ENCODE results near the gene MAPRE2.

MAPRE2 gene

DNA sequence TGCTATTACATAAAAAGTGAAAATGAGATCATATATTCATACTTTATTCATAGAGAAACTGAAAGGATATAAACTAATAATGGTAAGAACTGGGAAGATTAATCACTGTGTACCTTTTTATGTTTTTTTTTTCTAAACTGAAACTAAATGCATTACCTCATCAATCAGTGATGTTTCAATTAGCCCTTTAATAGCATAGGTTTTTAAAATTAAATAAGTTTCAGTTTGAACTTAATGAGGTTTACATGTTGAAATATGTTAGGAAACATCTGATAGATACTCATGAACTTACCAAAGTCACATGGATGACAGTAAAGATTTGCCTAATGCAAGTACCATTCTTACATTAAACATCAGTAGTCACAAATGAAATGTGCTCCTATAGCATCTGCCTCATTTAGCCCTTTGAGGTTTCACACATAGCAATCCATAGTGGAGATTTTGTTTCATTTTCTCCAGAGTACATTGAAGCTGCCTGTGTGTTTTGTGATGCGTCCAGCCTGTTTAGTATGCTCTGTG is 8.9 kb downstream of the MAPRE2 start:
- Histone ChIP-seq H3K4me1 (ENCODE audit: control insufficient read depth, insufficient read depth, low read length) (peaks cover 27% of the 10 kb centered on the region), H3K27me3 (replicated peaks; ENCODE audit: control insufficient read depth, insufficient read depth, low read length) (no peaks in the 10 kb centered on the region), H3K9me3 (ENCODE audit: control insufficient read depth, low read length) (no peaks in the 10 kb centered on the region), H3K4me3 (ENCODE audit: low read length) (no peak overlapping the region), H3K9ac (ENCODE audit: low read length) (no peak overlapping the region), H3K36me3 (ENCODE audit: control insufficient read depth, insufficient read depth, low read length, severe bottlenecking) (no peaks in the 10 kb centered on the region)
- DNase-seq (ENCODE audit: low read depth), result no peak

DNA sequence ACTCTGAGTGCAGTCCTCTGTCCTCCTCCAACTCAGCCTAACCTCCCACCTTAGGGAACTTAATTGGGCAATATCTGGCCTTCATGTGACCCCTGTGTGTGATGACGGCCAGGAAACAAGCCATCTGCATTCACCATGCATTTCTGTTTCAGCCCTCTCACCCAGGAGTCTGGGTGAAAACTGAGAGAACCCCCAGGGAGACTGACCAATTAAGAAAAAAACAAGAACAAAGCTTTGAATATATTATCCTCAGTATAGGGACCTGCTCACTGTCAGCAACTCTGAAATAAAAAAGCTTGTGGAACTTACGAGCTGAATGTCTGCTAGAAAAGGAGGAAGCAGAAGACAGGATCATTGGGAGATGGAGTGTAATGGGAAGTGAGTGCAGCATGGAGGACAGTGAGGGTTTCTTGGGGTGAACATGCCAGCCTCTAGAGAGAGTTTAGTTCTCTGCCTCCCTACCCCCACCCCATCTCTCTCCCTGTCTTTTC is 9.5 kb downstream of the MAPRE2 start:
- H3K4me3 ChIP-seq (ENCODE audit: low read length), result no peak overlapping the region
- H3K9ac ChIP-seq (ENCODE audit: low read length), result no peak overlapping the region
- no peaks in the 10 kb centered on the region for H3K36me3 ChIP-seq (ENCODE audit: control insufficient read depth, insufficient read depth, low read length, severe bottlenecking)
- no peaks in the 10 kb centered on the region for H3K9me3 ChIP-seq (ENCODE audit: control insufficient read depth, low read length)
- DNase-seq (ENCODE audit: low read depth), result no peak
- peaks cover 21% of the 10 kb centered on the region for H3K4me1 ChIP-seq (ENCODE audit: control insufficient read depth, insufficient read depth, low read length)
- no peaks in the 10 kb centered on the region for H3K27me3 ChIP-seq (replicated peaks; ENCODE audit: control insufficient read depth, insufficient read depth, low read length)

DNA sequence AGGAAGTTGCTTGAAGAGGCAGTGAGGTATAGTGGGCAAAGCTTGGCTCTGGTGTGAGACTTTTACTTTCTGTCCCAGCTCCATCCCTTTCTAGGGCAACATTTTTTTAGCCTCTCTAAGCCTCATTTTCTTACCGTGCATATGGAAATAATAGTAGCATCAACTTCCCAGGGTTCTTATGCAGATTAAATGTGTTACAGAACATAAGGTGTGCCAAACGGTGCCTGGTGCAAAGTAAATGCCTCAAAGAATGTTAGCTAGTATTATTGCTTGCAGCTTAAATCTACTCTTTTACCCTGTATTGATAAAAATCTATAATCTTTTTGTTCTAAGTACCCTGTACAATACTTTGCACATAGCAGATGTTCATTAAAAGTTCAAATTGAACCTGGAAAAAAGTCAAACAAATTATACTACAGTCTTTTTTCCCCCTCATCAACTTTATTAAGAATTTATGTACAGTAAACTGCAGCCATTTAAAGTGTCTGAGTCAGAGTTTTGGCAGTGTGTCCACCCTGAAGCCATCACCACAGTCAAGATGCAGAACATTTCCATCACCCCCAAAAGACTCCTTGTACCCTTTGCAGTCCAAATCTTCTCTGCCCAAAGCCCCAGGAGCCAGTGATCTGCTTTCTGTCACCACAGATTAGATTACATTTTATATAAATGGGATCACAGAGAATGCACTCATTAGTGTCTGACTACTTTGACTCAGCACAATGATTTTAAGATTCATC is 10.6 kb downstream of the MAPRE2 start:
- Histone ChIP-seq H3K4me3 (ENCODE audit: low read length) (no peak overlapping the region), H3K9ac (ENCODE audit: low read length) (no peak overlapping the region), H3K27me3 (replicated peaks; ENCODE audit: control insufficient read depth, insufficient read depth, low read length) (no peaks in the 10 kb centered on the region), H3K4me1 (ENCODE audit: control insufficient read depth, insufficient read depth, low read length) (peaks cover 16% of the 10 kb centered on the region), H3K9me3 (ENCODE audit: control insufficient read depth, low read length) (no peaks in the 10 kb centered on the region), H3K36me3 (ENCODE audit: control insufficient read depth, insufficient read depth, low read length, severe bottlenecking) (no peaks in the 10 kb centered on the region)
- no peak for DNase-seq (ENCODE audit: low read depth)

DNA sequence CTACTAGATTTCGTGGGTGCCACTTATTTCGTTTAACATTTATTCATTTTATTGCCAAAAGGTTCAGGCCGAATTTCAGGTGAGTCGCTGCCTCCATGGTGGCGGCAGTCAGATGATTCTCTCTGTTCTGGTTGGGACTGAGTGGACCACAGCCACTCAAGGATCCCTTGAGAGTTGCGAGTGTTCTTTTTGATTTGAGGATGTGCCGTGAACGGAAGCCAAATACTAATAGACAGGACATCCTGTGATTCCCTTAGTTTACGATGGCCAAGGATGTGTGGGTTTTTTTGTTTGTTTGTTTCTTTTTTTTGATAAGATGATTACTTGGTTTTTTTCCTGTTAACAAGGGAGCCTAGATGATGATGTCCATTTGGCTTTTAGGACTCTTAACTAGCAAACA is 13.2 kb downstream of the MAPRE2 start:
- no peak for DNase-seq (ENCODE audit: low read depth)
- Histone ChIP-seq H3K9me3 (ENCODE audit: control insufficient read depth, low read length) (no peaks in the 10 kb centered on the region), H3K27me3 (replicated peaks; ENCODE audit: control insufficient read depth, insufficient read depth, low read length) (no peaks in the 10 kb centered on the region), H3K4me3 (ENCODE audit: low read length) (no peak overlapping the region), H3K4me1 (ENCODE audit: control insufficient read depth, insufficient read depth, low read length) (peaks cover 16% of the 10 kb centered on the region), H3K36me3 (ENCODE audit: control insufficient read depth, insufficient read depth, low read length, severe bottlenecking) (no peaks in the 10 kb centered on the region), H3K9ac (ENCODE audit: low read length) (no peak overlapping the region)

DNA sequence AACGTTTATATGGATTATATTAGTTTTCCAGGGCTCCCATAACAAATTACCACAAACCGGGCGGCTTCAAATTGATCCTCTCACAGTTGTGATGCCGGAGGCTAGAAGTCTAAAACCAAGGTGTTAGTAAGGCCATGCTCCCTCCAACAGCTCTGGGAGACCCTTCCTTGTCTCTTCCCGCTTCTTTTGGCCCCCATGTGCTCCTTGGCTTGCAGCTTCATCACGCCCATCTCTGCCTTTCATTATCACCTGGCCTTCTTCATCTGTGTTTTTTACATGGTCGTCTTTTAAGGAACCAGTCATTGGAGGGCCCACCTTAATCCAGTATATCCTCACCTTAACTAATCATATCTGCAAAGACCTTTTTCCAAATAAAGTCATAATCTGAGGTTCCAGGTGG is 13.9 kb downstream of the MAPRE2 start:
- peaks cover 11% of the 10 kb centered on the region for H3K4me1 ChIP-seq (ENCODE audit: control insufficient read depth, insufficient read depth, low read length)
- no peak overlapping the region for H3K9ac ChIP-seq (ENCODE audit: low read length)
- H3K9me3 ChIP-seq (ENCODE audit: control insufficient read depth, low read length), result no peaks in the 10 kb centered on the region
- no peaks in the 10 kb centered on the region for H3K36me3 ChIP-seq (ENCODE audit: control insufficient read depth, insufficient read depth, low read length, severe bottlenecking)
- no peaks in the 10 kb centered on the region for H3K27me3 ChIP-seq (replicated peaks; ENCODE audit: control insufficient read depth, insufficient read depth, low read length)
- no peak overlapping the region for H3K4me3 ChIP-seq (ENCODE audit: low read length)
- DNase-seq (ENCODE audit: low read depth), result no peak

DNA sequence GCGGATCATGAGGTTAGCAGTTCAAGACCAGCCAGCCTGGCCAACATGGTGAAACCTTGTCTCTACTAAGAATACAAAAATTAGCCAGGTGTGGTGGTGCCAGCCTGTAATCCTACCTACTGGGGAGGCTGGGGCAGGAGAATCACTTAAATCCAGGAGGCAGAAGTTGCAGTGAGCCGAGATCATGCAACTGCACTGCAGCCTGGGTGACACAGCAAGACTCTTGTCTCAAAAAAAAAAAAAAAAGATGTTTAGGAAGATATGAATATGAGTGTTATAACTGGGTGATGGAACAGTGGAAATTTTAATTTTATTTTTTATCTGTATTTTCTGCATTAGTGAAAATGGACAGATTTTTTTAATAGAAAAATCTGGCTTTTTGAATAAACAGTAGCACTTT is 14.5 kb downstream of the MAPRE2 start:
- peaks cover 11% of the 10 kb centered on the region for H3K4me1 ChIP-seq (ENCODE audit: control insufficient read depth, insufficient read depth, low read length)
- H3K9ac ChIP-seq (ENCODE audit: low read length), result no peak overlapping the region
- H3K9me3 ChIP-seq (ENCODE audit: control insufficient read depth, low read length), result no peaks in the 10 kb centered on the region
- H3K4me3 ChIP-seq (ENCODE audit: low read length), result no peak overlapping the region
- no peak for DNase-seq (ENCODE audit: low read depth)
- H3K27me3 ChIP-seq (replicated peaks; ENCODE audit: control insufficient read depth, insufficient read depth, low read length), result no peaks in the 10 kb centered on the region
- H3K36me3 ChIP-seq (ENCODE audit: control insufficient read depth, insufficient read depth, low read length, severe bottlenecking), result no peaks in the 10 kb centered on the region

DNA sequence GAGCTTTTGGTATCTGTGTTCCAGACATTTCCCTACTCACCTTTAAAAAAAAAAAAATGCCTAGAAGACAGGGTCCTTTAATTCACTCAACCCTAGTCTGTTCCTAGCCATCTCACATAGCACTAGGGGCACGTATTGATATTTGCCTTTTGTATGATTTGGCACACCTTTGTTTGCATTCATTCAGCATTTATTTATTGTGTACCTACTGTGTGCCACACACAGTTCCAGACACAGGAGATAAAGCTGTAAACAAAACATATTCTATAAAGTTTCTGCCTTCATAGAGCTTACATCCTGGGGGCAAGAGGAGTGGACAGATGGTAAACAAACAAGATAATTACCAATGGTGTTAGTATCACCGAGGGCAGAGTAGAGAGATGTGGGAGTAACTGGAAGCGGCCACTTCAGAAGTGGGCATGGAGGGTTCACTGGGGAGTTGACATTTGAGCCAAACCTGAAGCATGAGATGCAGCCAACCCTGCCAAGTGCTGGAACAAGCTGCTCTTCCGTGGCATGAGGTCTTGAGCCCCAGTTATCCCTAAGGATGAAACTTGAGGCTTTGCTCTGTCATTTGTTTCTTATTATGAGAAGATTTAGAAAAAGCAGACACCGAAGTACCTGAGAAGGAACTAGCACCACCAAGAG is 18.2 kb downstream of the MAPRE2 start:
- no peak overlapping the region for H3K9ac ChIP-seq (ENCODE audit: low read length)
- H3K4me3 ChIP-seq (ENCODE audit: low read length), result no peak overlapping the region
- no peaks in the 10 kb centered on the region for H3K27me3 ChIP-seq (replicated peaks; ENCODE audit: control insufficient read depth, insufficient read depth, low read length)
- no peak for DNase-seq (ENCODE audit: low read depth)
- H3K9me3 ChIP-seq (ENCODE audit: control insufficient read depth, low read length), result no peaks in the 10 kb centered on the region
- H3K4me1 ChIP-seq (ENCODE audit: control insufficient read depth, insufficient read depth, low read length), result peaks cover 6% of the 10 kb centered on the region
- no peaks in the 10 kb centered on the region for H3K36me3 ChIP-seq (ENCODE audit: control insufficient read depth, insufficient read depth, low read length, severe bottlenecking)

DNA sequence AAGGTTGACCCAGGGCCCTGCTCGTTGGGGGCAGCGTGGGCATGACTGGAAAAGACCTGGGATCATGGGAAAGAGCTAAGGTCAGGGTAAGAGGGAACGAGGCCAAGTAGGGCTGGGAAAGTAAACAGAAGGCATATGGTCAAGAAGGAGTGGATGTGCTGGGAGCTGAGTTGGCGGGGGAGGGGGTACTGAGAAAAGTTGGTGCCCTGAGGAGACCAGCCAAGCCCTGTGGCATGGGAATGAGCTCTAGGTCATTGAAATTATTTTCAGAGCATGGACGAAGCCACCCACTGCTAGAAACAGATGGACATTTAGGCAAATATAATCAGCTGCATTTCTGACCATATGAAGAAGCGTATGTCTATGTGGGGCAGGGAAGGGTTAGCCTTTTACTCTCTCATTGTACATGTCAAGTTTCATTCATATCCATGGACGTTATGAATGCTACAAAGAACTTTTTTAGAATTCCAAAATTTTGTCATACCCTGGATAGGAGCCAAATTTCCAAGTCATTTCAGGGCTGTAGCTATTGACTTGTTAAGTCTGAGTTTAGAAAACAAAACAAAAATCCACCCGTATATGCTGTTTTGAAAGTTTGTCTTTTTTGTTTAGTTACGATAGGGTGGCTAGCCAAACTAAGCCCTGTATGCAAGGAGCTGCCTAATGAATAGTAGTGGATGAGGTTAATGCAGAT is 19.1 kb downstream of the MAPRE2 start:
- H3K4me3 ChIP-seq (ENCODE audit: low read length), result no peak overlapping the region
- DNase-seq (ENCODE audit: low read depth), result no peak
- H3K4me1 ChIP-seq (ENCODE audit: control insufficient read depth, insufficient read depth, low read length), result peaks cover 6% of the 10 kb centered on the region
- no peaks in the 10 kb centered on the region for H3K36me3 ChIP-seq (ENCODE audit: control insufficient read depth, insufficient read depth, low read length, severe bottlenecking)
- H3K9me3 ChIP-seq (ENCODE audit: control insufficient read depth, low read length), result no peaks in the 10 kb centered on the region
- no peak overlapping the region for H3K9ac ChIP-seq (ENCODE audit: low read length)
- no peaks in the 10 kb centered on the region for H3K27me3 ChIP-seq (replicated peaks; ENCODE audit: control insufficient read depth, insufficient read depth, low read length)

DNA sequence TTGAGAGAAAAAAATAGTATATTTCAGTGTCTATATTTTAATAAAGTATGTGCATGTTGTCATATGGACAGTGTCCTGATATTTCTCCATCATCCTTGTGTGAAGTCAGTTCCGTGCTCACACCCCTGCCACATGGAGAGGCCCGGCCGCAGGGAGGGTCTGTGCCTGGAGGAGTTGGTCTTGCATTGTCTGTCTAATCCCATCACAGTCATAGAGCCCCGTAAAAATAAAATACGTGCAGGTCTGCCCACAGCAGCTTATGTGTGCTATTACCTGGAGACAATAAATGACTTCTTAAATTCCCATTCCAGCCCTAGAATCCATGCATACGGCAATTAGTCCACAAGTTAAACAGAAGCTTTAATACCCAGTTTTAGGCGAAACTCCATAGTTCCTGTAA is 20.1 kb downstream of the MAPRE2 start:
- DNase-seq (ENCODE audit: low read depth), result no peak
- Histone ChIP-seq H3K27me3 (replicated peaks; ENCODE audit: control insufficient read depth, insufficient read depth, low read length) (no peaks in the 10 kb centered on the region), H3K4me3 (ENCODE audit: low read length) (no peak overlapping the region), H3K4me1 (ENCODE audit: control insufficient read depth, insufficient read depth, low read length) (peaks cover 6% of the 10 kb centered on the region), H3K36me3 (ENCODE audit: control insufficient read depth, insufficient read depth, low read length, severe bottlenecking) (no peaks in the 10 kb centered on the region), H3K9ac (ENCODE audit: low read length) (no peak overlapping the region), H3K9me3 (ENCODE audit: control insufficient read depth, low read length) (no peaks in the 10 kb centered on the region)

DNA sequence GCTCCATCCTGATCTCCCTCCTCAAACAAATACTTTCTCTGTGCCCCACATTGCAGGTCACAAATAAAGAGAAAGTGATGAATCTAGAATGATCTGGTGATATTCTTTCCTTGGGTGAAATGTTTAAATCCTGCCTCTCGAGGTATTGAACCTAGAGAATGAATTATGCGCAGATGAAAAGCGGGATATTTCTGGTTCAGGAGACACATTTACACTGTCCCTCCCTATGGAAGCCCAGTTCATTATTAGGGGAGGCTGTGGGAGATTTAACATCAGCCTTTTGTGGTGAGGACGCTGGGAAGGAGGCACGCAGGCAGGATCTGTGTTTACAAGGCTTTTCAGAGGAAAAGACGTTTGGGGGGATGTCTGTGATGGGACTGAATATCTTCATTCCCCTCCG is 20.6 kb downstream of the MAPRE2 start:
- no peaks in the 10 kb centered on the region for H3K27me3 ChIP-seq (replicated peaks; ENCODE audit: control insufficient read depth, insufficient read depth, low read length)
- H3K36me3 ChIP-seq (ENCODE audit: control insufficient read depth, insufficient read depth, low read length, severe bottlenecking), result no peaks in the 10 kb centered on the region
- no peak overlapping the region for H3K4me3 ChIP-seq (ENCODE audit: low read length)
- H3K9me3 ChIP-seq (ENCODE audit: control insufficient read depth, low read length), result no peaks in the 10 kb centered on the region
- H3K4me1 ChIP-seq (ENCODE audit: control insufficient read depth, insufficient read depth, low read length), result peaks cover 6% of the 10 kb centered on the region
- DNase-seq (ENCODE audit: low read depth), result no peak
- H3K9ac ChIP-seq (ENCODE audit: low read length), result no peak overlapping the region

DNA sequence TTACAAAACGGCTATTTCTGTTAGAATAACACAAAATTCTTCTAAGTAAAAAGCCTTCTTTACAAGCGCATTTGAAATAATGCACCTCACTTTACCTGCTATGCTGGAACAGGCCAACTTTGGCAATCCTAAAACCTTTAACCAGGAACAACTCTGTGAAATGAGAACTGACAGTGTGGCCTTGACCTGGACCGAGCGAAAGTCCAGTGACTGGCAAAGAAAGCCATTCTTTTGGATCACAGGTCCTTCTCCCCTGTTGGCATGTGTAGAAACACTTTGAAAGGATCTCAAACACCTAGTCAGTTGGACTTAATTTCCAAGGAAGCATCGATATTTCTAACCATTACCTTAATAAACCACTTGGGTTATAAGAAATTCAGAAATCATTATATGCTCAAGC is 21.2 kb downstream of the MAPRE2 start:
- H3K27me3 ChIP-seq (replicated peaks; ENCODE audit: control insufficient read depth, insufficient read depth, low read length), result no peaks in the 10 kb centered on the region
- DNase-seq (ENCODE audit: low read depth), result no peak
- H3K36me3 ChIP-seq (ENCODE audit: control insufficient read depth, insufficient read depth, low read length, severe bottlenecking), result no peaks in the 10 kb centered on the region
- no peaks in the 10 kb centered on the region for H3K9me3 ChIP-seq (ENCODE audit: control insufficient read depth, low read length)
- H3K9ac ChIP-seq (ENCODE audit: low read length), result no peak overlapping the region
- H3K4me3 ChIP-seq (ENCODE audit: low read length), result no peak overlapping the region
- H3K4me1 ChIP-seq (ENCODE audit: control insufficient read depth, insufficient read depth, low read length), result peaks cover 6% of the 10 kb centered on the region
